SK-N-DZ (cell line): Measurements from ENCODE around the gene HS3ST5.

Experiments
- DNase-seq: peaks from one replicate; pipeline ENCODE4 v3.0.0-alpha.2; 2015; ENCODE audit warnings: low spot score

Gene HS3ST5

DNA sequence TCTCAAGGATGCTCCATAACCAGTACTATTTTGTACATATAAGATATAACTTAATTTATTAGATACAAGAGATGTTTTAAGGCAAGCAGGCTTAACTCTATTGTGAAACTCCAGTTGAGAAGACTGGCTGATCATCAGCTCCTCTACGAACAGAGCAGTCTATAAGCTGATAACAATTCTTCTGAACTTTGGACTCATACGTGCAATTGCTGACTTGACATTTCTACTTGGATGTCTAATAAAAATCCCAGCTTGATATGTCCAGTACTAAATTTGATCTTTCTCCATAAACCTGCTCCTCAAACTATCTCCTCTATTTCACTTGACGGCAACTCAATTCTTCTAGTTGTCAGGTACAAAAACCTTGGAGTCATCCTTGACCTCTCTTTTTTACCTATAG lies 141.9 kb downstream of the HS3ST5 start:
- no peak for DNase-seq

DNA sequence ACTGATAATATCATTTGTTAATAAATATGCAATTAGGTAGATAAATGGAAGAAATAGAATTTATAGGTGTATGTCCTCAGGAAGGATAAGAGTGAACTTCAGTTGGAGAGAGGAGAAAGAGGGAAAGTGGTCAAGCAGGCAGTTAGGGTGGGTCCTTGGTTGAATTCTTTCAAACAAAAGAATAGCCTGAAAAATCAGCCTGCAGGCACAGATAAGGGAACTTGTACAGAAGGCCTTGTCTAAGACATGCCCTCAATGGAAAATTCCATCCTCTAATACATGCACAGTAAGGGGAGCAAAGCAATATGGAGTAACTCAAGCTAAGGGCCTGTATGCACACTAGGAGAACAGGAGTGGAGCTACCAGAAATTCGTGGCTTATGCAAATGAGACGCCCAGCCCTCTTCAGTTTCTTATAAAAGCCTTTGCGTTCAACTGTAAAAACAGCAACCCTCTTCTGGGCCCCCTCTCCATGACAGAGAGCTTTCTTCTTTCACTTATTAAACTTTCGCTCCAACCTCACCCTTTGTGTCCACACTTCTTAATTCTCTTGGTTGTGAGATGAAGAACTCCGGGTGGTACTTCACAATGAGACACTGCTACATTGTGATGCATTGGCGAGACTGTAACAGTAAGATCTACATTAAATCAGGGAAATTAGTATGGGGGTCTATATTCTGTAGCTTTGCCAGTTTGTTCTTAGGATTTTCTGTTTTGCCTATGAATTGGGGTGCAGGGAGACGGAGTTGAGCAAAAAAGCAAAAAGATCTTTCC lies 147.0 kb downstream of the HS3ST5 start:
- no peak for DNase-seq

DNA sequence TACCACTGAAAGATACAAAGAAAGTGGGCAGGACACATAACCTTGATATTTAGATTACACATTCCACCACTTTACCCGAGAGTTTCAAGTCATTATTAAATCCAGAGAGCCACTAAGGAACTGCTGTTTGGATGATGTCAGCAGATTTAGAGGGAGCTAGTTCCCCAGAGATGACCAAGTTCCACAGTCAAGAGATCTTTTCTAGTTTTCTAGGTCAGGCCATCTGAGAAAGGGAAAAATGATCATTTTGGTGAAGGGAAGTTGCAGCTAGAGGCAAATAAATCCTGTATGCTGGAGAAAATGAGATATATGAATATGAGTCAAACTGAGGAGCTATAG lies 147.8 kb downstream of the HS3ST5 start:
- DNase-seq = no peak

DNA sequence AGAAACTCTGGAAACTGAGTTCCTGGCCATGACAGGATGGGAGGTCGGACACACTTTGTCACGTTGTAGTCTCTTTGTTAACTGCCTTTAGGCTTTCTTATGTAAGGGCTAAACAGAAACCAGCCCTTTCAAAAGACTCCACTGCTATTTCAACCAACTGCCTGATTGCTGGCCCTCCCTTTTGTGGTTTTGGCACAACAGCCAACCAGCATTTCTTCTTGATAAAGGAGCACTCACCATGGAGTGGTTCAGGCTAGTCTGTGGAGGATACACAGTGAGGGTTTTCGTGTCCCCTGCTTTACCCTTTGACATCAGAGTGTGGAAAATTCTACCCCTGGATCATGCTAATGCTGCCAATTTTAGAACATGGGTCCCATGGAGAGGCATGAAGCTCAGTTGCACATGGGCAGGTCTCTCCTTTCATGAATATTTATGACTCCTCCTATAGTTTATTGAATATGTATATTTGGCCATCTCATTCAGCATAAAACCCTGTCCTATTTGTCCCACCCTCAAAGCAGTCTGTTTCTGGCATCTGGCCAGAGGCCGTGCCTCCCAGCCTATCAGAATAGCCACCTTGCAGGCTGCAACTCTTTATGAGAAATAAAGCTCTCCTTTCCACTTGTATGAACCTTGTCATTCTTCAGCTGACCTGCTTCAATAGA lies 148.3 kb downstream of the HS3ST5 start:
- no peak for DNase-seq

DNA sequence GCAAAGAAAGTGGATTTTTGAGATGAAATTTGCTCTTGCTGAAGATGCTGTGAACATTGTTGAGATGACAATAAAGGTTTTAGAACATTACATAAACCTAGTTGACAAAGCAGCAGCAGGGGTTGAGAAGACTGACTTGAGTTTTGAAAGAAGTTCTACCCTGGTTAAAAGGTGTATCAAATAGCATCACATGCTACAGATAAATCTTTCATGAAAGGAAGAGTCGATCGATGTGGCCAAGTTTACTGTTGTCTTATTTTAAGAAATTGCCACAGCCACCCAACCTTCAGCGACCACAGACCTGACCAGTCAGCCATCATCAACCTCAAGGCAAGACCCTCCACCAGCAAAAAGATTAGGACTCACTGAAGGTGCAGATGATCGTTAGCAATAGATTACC lies 155.3 kb downstream of the HS3ST5 start:
- no peak for DNase-seq

DNA sequence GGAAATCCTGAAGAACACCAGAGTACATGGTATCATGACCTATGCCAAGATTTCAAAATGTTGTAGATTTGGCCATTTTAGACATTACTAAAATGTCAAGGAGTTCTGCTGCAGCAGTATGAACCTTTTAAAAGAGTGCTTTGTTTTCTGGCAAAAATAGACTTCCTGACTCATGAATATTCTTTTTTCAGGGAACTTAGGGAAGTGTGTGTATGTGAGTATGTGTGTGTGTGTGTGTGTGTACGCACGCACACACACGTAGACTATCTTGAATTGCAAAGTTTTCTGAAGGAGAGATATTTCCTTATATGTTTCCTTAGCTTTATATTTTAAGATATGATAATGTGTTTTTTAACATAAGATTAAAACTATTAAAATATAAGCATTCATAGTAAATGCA lies 161.2 kb downstream of the HS3ST5 start:
- DNase-seq = no peak

DNA sequence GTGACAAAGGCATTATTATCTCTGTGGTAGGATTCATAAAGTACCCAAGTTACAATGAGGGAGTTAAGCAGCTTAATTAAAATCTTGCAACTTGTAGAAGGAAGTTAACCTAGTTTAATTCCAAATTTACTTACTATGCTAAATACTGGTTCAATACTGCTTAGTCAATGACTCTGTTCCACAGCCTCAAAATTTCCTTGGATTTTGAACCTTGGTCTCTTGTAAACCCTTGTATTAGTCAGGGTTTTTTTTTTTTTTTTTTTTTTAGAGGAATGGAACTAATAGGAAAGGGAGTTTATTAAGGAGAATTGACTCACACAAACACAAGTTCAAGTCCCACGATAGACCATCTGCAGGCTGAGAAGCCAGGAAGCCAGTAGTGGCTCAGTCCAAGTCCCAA lies 163.4 kb downstream of the HS3ST5 start:
- DNase-seq = no peak

- no peak for DNase-seq
Observed at GRCh38 chr6:114176726-114177125, 166.1 kb downstream of the HS3ST5 start.

DNA sequence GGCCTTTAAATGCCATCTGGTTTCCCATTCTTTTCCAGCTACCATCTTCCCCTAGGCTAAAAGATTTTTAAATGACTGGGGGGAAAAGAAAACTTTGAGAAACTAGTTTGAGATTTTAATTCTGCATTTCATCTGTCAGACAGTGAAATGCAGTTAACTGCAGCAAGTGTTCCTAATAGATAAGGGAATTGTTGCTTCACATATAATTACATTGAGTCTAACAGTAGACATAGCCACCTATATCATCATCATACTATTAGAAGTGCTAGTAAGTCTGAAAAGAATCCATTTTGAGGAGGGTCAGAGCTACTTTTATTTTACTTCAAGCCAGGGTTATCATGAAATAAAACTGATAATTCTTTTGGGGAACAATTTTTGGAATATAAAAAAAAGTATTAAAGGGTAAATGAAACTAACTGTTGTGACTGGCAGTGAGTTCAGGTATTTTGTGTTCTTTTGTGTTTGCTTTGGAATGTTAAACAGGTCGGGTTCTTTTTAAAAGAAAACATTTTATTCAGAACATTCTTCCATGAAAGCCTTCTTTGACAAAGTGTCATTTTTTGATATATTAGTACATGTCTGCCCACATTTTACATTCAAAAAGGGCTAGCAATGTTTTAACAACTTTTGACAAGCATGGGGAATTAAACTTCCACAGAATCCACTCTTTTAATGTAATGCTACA lies 170.1 kb downstream of the HS3ST5 start:
- no peak for DNase-seq

DNA sequence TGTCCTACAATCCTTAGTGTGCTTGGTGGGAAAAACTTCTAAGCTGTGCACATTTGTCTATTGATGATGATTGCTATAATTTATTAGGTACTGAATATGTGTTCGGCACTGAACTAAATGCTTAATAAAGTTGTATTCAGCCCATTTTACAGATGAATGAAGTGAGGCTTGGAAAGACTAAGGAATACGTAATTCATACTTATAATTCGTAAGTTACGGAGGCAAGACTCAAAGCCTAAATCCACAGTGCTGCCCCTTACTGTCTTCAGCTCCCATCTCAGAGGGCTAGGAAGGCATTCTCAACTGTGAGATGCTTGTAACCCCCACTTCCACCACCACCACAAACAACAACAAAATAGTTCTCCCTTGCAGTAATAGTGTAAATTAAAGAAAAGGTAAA lies 171.3 kb downstream of the HS3ST5 start:
- DNase-seq = no peak

GRCh38 chr6:114170958-114171387 lies 171.8 kb downstream of the HS3ST5 start:
- no peak for DNase-seq

DNA sequence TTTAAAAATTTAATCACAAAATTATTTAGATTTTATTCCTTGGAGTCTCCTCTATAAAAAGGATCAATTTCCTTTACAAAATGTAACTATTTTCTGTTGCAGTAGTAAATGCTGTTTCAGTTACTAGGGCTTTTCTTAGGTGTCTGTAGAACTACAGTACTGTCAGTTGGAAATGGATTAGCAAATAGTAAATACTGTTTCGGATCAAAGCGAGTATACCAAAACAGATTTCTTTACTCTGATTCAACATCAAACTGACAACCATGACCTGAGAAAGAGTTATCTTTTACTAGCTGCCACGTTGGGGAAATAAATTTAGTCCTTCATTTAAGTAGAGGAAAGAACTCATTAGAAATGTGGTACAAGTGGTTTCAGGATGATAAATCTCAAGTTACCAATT lies 172.5 kb downstream of the HS3ST5 start:
- DNase-seq = no peak

DNA sequence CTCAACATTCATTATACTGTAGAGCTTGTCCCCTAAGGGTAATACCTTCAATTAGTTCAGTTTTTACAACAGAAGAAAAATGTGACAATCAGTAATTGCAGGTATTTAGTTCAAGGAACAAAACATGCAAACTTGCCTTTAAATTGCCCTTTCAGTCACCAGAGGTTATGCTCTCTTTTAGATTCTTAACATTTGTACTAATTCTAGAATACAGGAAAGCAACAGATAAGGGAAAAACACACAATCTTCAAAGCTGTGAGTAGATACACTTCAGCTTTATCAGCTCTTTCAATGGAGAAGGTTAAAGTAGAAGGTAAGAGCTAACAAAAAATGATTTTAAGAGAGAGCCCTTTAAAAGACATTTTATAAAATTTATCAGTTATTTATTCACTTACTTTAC lies 173.1 kb downstream of the HS3ST5 start:
- DNase-seq = no peak

GRCh38 chr6:114167583-114168576 lies 174.9 kb downstream of the HS3ST5 start:
- DNase-seq = no peak

GRCh38 chr6:114164207-114164606 lies 178.6 kb downstream of the HS3ST5 start:
- DNase-seq = no peak

GRCh38 chr6:114162691-114163347 lies 180.0 kb downstream of the HS3ST5 start:
- DNase-seq = no peak

DNA sequence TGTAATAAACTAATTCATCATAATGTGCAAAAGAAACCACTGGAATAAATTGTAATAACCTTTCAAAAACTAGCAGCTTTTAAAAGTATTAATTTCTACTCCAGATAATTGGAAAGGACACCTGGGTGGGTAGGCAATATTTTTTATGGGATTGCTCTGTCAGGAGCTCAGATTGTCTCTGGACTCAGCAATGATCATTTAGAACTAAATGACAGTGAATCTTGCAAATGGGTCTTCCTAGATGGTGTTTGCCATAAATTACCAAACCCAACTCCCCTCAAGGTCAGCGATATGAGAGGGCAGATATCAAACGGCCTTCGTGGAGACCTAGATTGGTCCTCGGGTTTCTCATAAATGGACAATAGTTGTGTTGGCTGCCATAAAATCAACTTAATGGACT lies 181.9 kb downstream of the HS3ST5 start:
- no peak for DNase-seq

GRCh38 chr6:114159727-114160126 lies 183.1 kb downstream of the HS3ST5 start:
- DNase-seq = no peak

- no peak for DNase-seq
Observed at GRCh38 chr6:114158838-114159694, 183.8 kb downstream of the HS3ST5 start.

DNA sequence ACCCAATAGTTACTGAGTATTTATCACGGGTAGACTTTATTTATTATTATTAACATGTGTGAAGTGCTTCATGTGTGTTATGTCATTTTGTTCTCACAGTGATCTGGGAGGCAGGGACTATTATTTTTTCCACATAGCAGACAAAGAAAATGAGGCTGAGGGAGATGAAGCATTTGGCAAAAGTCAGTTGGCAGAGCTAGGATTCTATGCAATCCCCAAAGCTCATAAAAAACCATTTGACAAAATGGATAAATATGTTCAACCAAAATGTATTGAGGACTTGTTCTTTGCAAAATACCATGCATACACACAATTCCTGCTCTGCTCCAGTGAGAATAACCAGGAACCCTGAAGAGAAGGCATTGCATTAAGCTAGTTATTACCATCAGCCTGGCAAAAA lies 184.4 kb downstream of the HS3ST5 start:
- DNase-seq = no peak
